ENCODE results near the gene PRKD1.

DNA sequence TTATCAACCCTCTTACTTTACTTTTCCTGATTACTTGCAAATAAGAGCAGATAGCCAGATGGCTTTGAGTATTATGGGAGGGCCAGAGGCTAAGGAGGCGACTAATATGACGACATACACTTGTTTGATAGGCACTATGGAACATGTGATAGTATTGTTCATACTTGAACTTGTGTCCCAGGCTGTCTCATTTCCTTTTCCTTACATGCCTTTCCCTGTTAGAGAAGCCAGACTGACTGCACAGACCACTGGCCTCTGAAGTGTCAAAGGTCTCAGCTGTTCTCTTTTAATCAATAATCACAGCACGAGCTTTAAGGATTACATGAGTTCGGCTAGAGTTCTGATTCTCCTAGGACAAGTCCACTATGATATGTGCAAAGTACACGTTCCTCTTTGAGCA is 326.0 kb downstream of the PRKD1 start:
- TF ChIP-seq, protein P1, sequence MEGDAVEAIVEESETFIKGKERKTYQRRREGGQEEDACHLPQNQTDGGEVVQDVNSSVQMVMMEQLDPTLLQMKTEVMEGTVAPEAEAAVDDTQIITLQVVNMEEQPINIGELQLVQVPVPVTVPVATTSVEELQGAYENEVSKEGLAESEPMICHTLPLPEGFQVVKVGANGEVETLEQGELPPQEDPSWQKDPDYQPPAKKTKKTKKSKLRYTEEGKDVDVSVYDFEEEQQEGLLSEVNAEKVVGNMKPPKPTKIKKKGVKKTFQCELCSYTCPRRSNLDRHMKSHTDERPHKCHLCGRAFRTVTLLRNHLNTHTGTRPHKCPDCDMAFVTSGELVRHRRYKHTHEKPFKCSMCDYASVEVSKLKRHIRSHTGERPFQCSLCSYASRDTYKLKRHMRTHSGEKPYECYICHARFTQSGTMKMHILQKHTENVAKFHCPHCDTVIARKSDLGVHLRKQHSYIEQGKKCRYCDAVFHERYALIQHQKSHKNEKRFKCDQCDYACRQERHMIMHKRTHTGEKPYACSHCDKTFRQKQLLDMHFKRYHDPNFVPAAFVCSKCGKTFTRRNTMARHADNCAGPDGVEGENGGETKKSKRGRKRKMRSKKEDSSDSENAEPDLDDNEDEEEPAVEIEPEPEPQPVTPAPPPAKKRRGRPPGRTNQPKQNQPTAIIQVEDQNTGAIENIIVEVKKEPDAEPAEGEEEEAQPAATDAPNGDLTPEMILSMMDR (IDR thresholded peaks at IDR 0.05; ENCODE audit: low read length) = no peak
- no peak for TF ChIP-seq EZH2 (IDR thresholded peaks at IDR 0.05; ENCODE audit: borderline replicate concordance, low read length)
